Liver (tissue), 9 donors: Measurements from ENCODE around the gene VRK2. TPM values are rescaled to one million over a fixed set of nuclear protein-coding genes. Genes with fewer than 3 reads are reported as not detected.

Source experiments
- DNase-seq: peaks from one replicate; pipeline ENCODE4 v3.0.0-alpha.2; 2017; ENCODE audit warnings: low spot score
- H3K27ac ChIP-seq, 2 donors: one replicate each; pipeline ENCODE4 v1.7.0; 2013; ENCODE audit warnings: inconsistent platforms in 2 of 2, low read length in 2 of 2, control low read depth in 1 of 2, low read depth in 1 of 2, mild to moderate bottlenecking in 1 of 2
- H3K27me3 ChIP-seq, 4 donors: one replicate each; pipeline versions ENCODE4 v1.6.1 to v1.7.0; 2013; ENCODE audit warnings: low read length in 3 of 4, inconsistent platforms in 1 of 4, mild to moderate bottlenecking in 1 of 4, moderate library complexity in 1 of 4; ENCODE audit not compliant: control insufficient read depth in 4 of 4, insufficient read depth in 4 of 4
- H3K36me3 ChIP-seq, 4 donors: one replicate each; pipeline versions ENCODE4 v1.6.1 to v1.7.0; 2013; ENCODE audit warnings: low read length in 3 of 4, mild to moderate bottlenecking in 3 of 4, low read depth in 1 of 4, moderate library complexity in 1 of 4; ENCODE audit not compliant: control insufficient read depth in 4 of 4, insufficient read depth in 3 of 4
- H3K4me1 ChIP-seq, 4 donors: one replicate each; pipeline versions ENCODE4 v1.6.1 to v1.7.0; 2013; ENCODE audit warnings: low read length in 3 of 4, mild to moderate bottlenecking in 3 of 4, moderate library complexity in 1 of 4; ENCODE audit not compliant: control insufficient read depth in 4 of 4, insufficient read depth in 4 of 4
- H3K4me3 ChIP-seq, 3 donors: one replicate each; pipeline versions ENCODE4 v1.6.1 to v1.7.0; 2013; ENCODE audit warnings: low read length in 3 of 3, control low read depth in 1 of 3, low read depth in 1 of 3, mild to moderate bottlenecking in 1 of 3
- H3K9ac ChIP-seq, 2 donors: one replicate each; pipeline ENCODE4 v1.7.0; 2013; ENCODE audit warnings: low read length in 2 of 2, mild to moderate bottlenecking in 2 of 2, moderate library complexity in 2 of 2, control low read depth in 1 of 2, low read depth in 1 of 2
- H3K9me3 ChIP-seq, 4 donors: one replicate each; pipeline versions ENCODE4 v1.6.1 to v1.7.0; 2013; ENCODE audit warnings: low read length in 3 of 4; ENCODE audit not compliant: control insufficient read depth in 4 of 4
- EGR1 ChIP-seq, 2 donors: IDR thresholded peaks; 2 replicates each; pipeline ENCODE4 v1.6.1; 2016 to 2018; ENCODE audit warnings: antibody characterized with exemption in 2 of 2, low read depth in 2 of 2
- FOXA1 ChIP-seq: IDR thresholded peaks from 2 replicates; pipeline ENCODE4 v1.6.1; 2016; ENCODE audit warnings: antibody characterized with exemption
- FOXA2 ChIP-seq: IDR thresholded peaks from 2 replicates; pipeline ENCODE4 v1.6.1; 2016; ENCODE audit warnings: antibody characterized with exemption
- GABPA ChIP-seq, 2 donors: IDR thresholded peaks in 1 of 2; conservative IDR thresholded peaks in 1 of 2; 2 replicates each; pipeline ENCODE4 v1.6.1; 2016; ENCODE audit warnings: antibody characterized with exemption in 2 of 2, mild to moderate bottlenecking in 1 of 2, moderate library complexity in 1 of 2
- HNF4A ChIP-seq, 2 donors: conservative IDR thresholded peaks; 2 replicates each; pipeline ENCODE4 v1.6.1; 2016; ENCODE audit warnings: antibody characterized with exemption in 2 of 2, mild to moderate bottlenecking in 2 of 2
- HNF4G ChIP-seq: IDR thresholded peaks from 2 replicates; pipeline ENCODE4 v1.6.1; 2016; ENCODE audit warnings: antibody characterized with exemption
- JUND ChIP-seq, 2 donors: IDR thresholded peaks; 2 replicates each; pipeline ENCODE4 v1.6.1; 2016; ENCODE audit warnings: antibody characterized with exemption in 2 of 2
- MAX ChIP-seq: IDR thresholded peaks from 2 replicates; pipeline ENCODE4 v1.6.1; 2016; ENCODE audit warnings: antibody characterized with exemption
- NR2F2 ChIP-seq: IDR thresholded peaks from 2 replicates; pipeline ENCODE4 v1.6.1; 2016; ENCODE audit warnings: antibody characterized with exemption
- RAD21 ChIP-seq, 2 donors: IDR thresholded peaks; 2 replicates each; pipeline ENCODE4 v1.6.1; 2016; ENCODE audit warnings: antibody characterized with exemption in 2 of 2, mild to moderate bottlenecking in 2 of 2
- RXRA ChIP-seq, 2 donors: IDR thresholded peaks; 2 replicates each; pipeline ENCODE4 v1.6.1; 2017 to 2018; ENCODE audit warnings: antibody characterized with exemption in 2 of 2, mild to moderate bottlenecking in 1 of 2
- SP1 ChIP-seq: IDR thresholded peaks from 2 replicates; pipeline ENCODE4 v1.6.1; 2018; ENCODE audit warnings: antibody characterized with exemption, mild to moderate bottlenecking
- TAF1 ChIP-seq: conservative IDR thresholded peaks from 2 replicates; pipeline ENCODE4 v1.6.1; 2016; ENCODE audit warnings: antibody characterized with exemption, mild to moderate bottlenecking
- YY1 ChIP-seq: IDR thresholded peaks from 2 replicates; pipeline ENCODE4 v1.6.1; 2016; ENCODE audit warnings: antibody characterized with exemption, mild to moderate bottlenecking
- ZBTB33 ChIP-seq: IDR thresholded peaks from 2 replicates; pipeline ENCODE4 v1.6.1; 2016; ENCODE audit warnings: antibody characterized with exemption
- WGBS: extraction: QIAGEN DNeasy Blood & Tissue Kit; methylation state at CpG from one replicate; pipeline ENCODE4 v1.1.7; 2013; 5-methylcytosine and 5-hydroxymethylcytosine counted together
- polyA plus RNA-seq, 2 donors: library from polyadenylated mRNA; stranded (reverse) in 1 of 2; unstranded in 1 of 2; fragments of 200-250 nt in 1 of 2; fragments of >200 nt in 1 of 2; fragmentation: Nextera tagmentation in 1 of 2; extraction: Ambion mirVana in 1 of 2; gene quantifications; one replicate each; pipeline versions ENCODE4 v1.2.1 to v1.2.3, GENCODE V29; 2013 to 2015
- total RNA-seq, 2 donors: library from RNA; depleted of rRNA; stranded (reverse); fragments of >200 nt; gene quantifications; one replicate each; pipeline ENCODE4 v1.2.3, GENCODE V29; 2014
- TF ChIP-seq, protein P1 (sequence below): IDR thresholded peaks from 2 replicates; pipeline ENCODE4 v1.6.1; 2016; ENCODE audit warnings: antibody characterized with exemption
- TF ChIP-seq, protein P2 (sequence below): IDR thresholded peaks from 2 replicates; pipeline ENCODE4 v1.6.1; 2016; ENCODE audit warnings: antibody characterized with exemption, mild to moderate bottlenecking
- TF ChIP-seq, protein P3 (sequence below): fragments of 150-350 bp; IDR thresholded peaks from 2 replicates; pipeline ENCODE4 v1.5.1; 2017; ENCODE audit warnings: improper control_type of control experiment, low read depth, low read length; ENCODE audit not compliant: missing input control
- donor health status: healthy.
- donor health status: healthy.
- donor health status: healthy.
- donor health status: healthy.
- donor health status: healthy.

Gene VRK2
- total and polyA plus RNA-seq, 4 donors, result 5.4 to 17.3 (median 8.5) TPM

- DNase-seq, result no peak
- Histone ChIP-seq H3K4me3 (no peak overlapping the region), H3K27ac (no peak overlapping the region), H3K4me1 (no peaks in the 10 kb centered on the region), H3K9ac (no peak overlapping the region), H3K27me3 (no peaks in the 10 kb centered on the region), H3K36me3 (peaks cover 0 to 11% (median 4%) of the 10 kb centered on the region in 4 donors), H3K9me3 (no peaks in the 10 kb centered on the region)
- TF ChIP-seq, protein P1, sequence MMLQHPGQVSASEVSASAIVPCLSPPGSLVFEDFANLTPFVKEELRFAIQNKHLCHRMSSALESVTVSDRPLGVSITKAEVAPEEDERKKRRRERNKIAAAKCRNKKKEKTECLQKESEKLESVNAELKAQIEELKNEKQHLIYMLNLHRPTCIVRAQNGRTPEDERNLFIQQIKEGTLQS, result no peak
- 96% methylated on average over 2 of the region's 2 CpGs for WGBS
Observed at GRCh38 chr2:58067001-58067400, 20.4 kb downstream of the VRK2 start.

DNA sequence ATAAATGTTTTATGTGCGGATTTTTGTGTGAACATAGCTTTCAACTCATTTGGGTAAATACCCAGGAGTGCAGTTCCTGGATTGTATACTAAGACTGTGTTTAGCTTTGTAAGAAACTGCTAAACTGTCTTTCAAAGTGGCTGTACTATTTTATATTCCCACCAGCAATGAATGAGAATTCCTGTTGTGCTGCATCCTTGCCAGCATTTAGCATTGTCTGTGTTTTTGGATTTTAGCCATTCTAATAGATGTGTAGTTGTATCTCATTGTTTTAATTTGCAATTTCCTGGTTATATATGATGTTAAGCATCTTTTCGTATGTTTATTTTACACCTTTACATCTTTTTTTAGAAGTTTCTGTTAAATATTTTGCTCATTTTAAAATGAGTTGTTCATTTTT is 24.2 kb downstream of the VRK2 start:
- 98% methylated on average over 2 of the region's 2 CpGs for WGBS
- no peak overlapping the region for H3K27ac ChIP-seq
- H3K27me3 ChIP-seq, result no peaks in the 10 kb centered on the region
- no peaks in the 10 kb centered on the region for H3K4me1 ChIP-seq
- no peak for DNase-seq
- H3K36me3 ChIP-seq, result peaks cover 0 to 4% (median 3%) of the 10 kb centered on the region in 4 donors
- H3K9me3 ChIP-seq, result no peaks in the 10 kb centered on the region
- TF ChIP-seq JUND (IDR thresholded peaks at IDR 0.05) (no peak), EGR1 (IDR thresholded peaks at IDR 0.05; ENCODE audit: low read depth in 2 of 2) (no peak), HNF4A (conservative IDR thresholded peaks at IDR 0.05) (no peak), ZBTB33 (no peak), YY1 (no peak)
- H3K4me3 ChIP-seq, result no peak overlapping the region
- no peak overlapping the region for H3K9ac ChIP-seq

- WGBS, result 93% methylated on average over 1 of the region's 1 CpG
- H3K27ac ChIP-seq, result no peak overlapping the region
Observed at GRCh38 chr2:58072102-58072501, 25.5 kb downstream of the VRK2 start.

More at GRCh38 chr2:58072102-58072501, 25.5 kb downstream of the VRK2 start:
- H3K9me3 ChIP-seq, result no peaks in the 10 kb centered on the region
- H3K27me3 ChIP-seq, result no peaks in the 10 kb centered on the region
- H3K4me3 ChIP-seq, result no peak overlapping the region
- peaks cover 0 to under 1% (median 0%) of the 10 kb centered on the region in 4 donors for H3K36me3 ChIP-seq
- H3K9ac ChIP-seq, result no peak overlapping the region
- no peaks in the 10 kb centered on the region for H3K4me1 ChIP-seq
- no peak for DNase-seq
- TF ChIP-seq HNF4G (no peak), RAD21 (IDR thresholded peaks at IDR 0.05) (no peak), YY1 (no peak), ZBTB33 (no peak), MAX (no peak), FOXA1 (no peak), RXRA (IDR thresholded peaks at IDR 0.05) (no peak), GABPA (IDR thresholded peaks at IDR 0.05 in 1 of 2, conservative IDR thresholded peaks at IDR 0.05 in 1 of 2) (no peak), HNF4A (conservative IDR thresholded peaks at IDR 0.05) (no peak), FOXA2 (no peak), NR2F2 (no peak), JUND (IDR thresholded peaks at IDR 0.05) (no peak), SP1 (no peak), TAF1 (no peak), EGR1 (IDR thresholded peaks at IDR 0.05; ENCODE audit: low read depth in 2 of 2) (no peak)
- TF ChIP-seq, protein P1, result no peak
- TF ChIP-seq, protein P2, sequence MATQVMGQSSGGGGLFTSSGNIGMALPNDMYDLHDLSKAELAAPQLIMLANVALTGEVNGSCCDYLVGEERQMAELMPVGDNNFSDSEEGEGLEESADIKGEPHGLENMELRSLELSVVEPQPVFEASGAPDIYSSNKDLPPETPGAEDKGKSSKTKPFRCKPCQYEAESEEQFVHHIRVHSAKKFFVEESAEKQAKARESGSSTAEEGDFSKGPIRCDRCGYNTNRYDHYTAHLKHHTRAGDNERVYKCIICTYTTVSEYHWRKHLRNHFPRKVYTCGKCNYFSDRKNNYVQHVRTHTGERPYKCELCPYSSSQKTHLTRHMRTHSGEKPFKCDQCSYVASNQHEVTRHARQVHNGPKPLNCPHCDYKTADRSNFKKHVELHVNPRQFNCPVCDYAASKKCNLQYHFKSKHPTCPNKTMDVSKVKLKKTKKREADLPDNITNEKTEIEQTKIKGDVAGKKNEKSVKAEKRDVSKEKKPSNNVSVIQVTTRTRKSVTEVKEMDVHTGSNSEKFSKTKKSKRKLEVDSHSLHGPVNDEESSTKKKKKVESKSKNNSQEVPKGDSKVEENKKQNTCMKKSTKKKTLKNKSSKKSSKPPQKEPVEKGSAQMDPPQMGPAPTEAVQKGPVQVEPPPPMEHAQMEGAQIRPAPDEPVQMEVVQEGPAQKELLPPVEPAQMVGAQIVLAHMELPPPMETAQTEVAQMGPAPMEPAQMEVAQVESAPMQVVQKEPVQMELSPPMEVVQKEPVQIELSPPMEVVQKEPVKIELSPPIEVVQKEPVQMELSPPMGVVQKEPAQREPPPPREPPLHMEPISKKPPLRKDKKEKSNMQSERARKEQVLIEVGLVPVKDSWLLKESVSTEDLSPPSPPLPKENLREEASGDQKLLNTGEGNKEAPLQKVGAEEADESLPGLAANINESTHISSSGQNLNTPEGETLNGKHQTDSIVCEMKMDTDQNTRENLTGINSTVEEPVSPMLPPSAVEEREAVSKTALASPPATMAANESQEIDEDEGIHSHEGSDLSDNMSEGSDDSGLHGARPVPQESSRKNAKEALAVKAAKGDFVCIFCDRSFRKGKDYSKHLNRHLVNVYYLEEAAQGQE, result no peak
- TF ChIP-seq, protein P3, sequence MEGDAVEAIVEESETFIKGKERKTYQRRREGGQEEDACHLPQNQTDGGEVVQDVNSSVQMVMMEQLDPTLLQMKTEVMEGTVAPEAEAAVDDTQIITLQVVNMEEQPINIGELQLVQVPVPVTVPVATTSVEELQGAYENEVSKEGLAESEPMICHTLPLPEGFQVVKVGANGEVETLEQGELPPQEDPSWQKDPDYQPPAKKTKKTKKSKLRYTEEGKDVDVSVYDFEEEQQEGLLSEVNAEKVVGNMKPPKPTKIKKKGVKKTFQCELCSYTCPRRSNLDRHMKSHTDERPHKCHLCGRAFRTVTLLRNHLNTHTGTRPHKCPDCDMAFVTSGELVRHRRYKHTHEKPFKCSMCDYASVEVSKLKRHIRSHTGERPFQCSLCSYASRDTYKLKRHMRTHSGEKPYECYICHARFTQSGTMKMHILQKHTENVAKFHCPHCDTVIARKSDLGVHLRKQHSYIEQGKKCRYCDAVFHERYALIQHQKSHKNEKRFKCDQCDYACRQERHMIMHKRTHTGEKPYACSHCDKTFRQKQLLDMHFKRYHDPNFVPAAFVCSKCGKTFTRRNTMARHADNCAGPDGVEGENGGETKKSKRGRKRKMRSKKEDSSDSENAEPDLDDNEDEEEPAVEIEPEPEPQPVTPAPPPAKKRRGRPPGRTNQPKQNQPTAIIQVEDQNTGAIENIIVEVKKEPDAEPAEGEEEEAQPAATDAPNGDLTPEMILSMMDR, result no peak
